Osteocyte (in vitro differentiated cells): ENCODE data around the gene SLC43A3. TPM values are rescaled to one million over a fixed set of nuclear protein-coding genes. Genes with fewer than 3 reads are reported as not detected.

ENCODE experiments used
- DNase-seq: peaks from one replicate; pipeline ENCODE4 v3.0.0; 2021; ENCODE audit warnings: mixed read lengths; ENCODE audit not compliant: unreplicated experiment; ENCODE audit errors: extremely low spot score
- H3K27ac Mint-ChIP-seq: one replicate; pipeline ENCODE4 v1.8.0; 2021; ENCODE audit warnings: mild to moderate bottlenecking, mixed read lengths; ENCODE audit not compliant: unreplicated experiment
- H3K27me3 Mint-ChIP-seq: one replicate; pipeline ENCODE4 v1.8.0; 2021; ENCODE audit warnings: mixed read lengths; ENCODE audit not compliant: unreplicated experiment
- H3K36me3 Mint-ChIP-seq: one replicate; pipeline ENCODE4 v1.8.0; 2021; ENCODE audit warnings: mixed read lengths; ENCODE audit not compliant: unreplicated experiment
- H3K4me1 Mint-ChIP-seq: one replicate; pipeline ENCODE4 v1.8.0; 2021; ENCODE audit warnings: mixed read lengths; ENCODE audit not compliant: unreplicated experiment
- H3K4me3 Mint-ChIP-seq: one replicate; pipeline ENCODE4 v1.8.0; 2021; ENCODE audit warnings: mild to moderate bottlenecking, moderate library complexity, mixed read lengths; ENCODE audit not compliant: unreplicated experiment
- H3K9me3 Mint-ChIP-seq: one replicate; pipeline ENCODE4 v1.8.0; 2021; ENCODE audit warnings: mixed read lengths; ENCODE audit not compliant: unreplicated experiment
- CTCF ChIP-seq: fragments of 200-600 bp; sonication (generic); IDR thresholded peaks from 2 replicates; pipeline ENCODE4 v1.5.0; 2021; ENCODE audit warnings: antibody characterized with exemption, mild to moderate bottlenecking, moderate library complexity
- total RNA-seq: library from RNA; stranded (reverse); gene quantifications from 2 replicates; pipeline ENCODE4 v1.2.1, GENCODE V29; 2021

The SLC43A3 gene
- total RNA-seq, 1 donor from 2014 or later = 14.9 TPM

GRCh38 chr11:57357856-57358255, 69.1 kb downstream of the SLC43A3 start:
- no peak overlapping the region for H3K4me3 Mint-ChIP-seq
- H3K27ac Mint-ChIP-seq = no peak overlapping the region
- peaks cover 29% of the 10 kb centered on the region for H3K27me3 Mint-ChIP-seq
- no peaks in the 10 kb centered on the region for H3K9me3 Mint-ChIP-seq
- peaks cover 3% of the 10 kb centered on the region for H3K4me1 Mint-ChIP-seq
- H3K36me3 Mint-ChIP-seq = no peaks in the 10 kb centered on the region
- DNase-seq = no peak
- TF ChIP-seq CTCF = no peak

- no peaks in the 10 kb centered on the region for H3K9me3 Mint-ChIP-seq
- no peaks in the 10 kb centered on the region for H3K36me3 Mint-ChIP-seq
- H3K4me3 Mint-ChIP-seq = no peak overlapping the region
- peaks cover 33% of the 10 kb centered on the region for H3K27me3 Mint-ChIP-seq
- peaks cover 3% of the 10 kb centered on the region for H3K4me1 Mint-ChIP-seq
- no peak overlapping the region for H3K27ac Mint-ChIP-seq
- no peak for TF ChIP-seq CTCF
- no peak for DNase-seq
Measured at GRCh38 chr11:57357310-57357709, 69.6 kb downstream of the SLC43A3 start.

Other genes starting within 250 kb of the SLC43A3 start
- not detected in 2 replicates for gene LRRC55, start 245.2 kb downstream of the SLC43A3 start, total RNA-seq
- gene APLNR, start 189.9 kb downstream of the SLC43A3 start, total RNA-seq = not detected in 2 replicates
- gene TNKS1BP1, start 102.2 kb downstream of the SLC43A3 start, total RNA-seq = 152 and 169 TPM in 2 replicates
- 97.4 and 99.4 TPM in 2 replicates for gene SSRP1, start 91.2 kb downstream of the SLC43A3 start, total RNA-seq
- gene P2RX3, start 88.8 kb downstream of the SLC43A3 start, total RNA-seq = not detected in 2 replicates
- not detected in 2 replicates for gene PRG3, start 46.0 kb downstream of the SLC43A3 start, total RNA-seq
- not detected in 2 replicates for gene PRG2, start 36.5 kb downstream of the SLC43A3 start, total RNA-seq
- gene RTN4RL2, start 33.4 kb upstream of the SLC43A3 start, total RNA-seq = 0.81 and 0.84 TPM in 2 replicates
- 14.3 and 16.2 TPM in 2 replicates for gene SLC43A1, start 88.6 kb upstream of the SLC43A3 start, total RNA-seq
- gene TIMM10, start 103.6 kb upstream of the SLC43A3 start, total RNA-seq = 47.3 and 54.5 TPM in 2 replicates
- gene SMTNL1, start 110.5 kb upstream of the SLC43A3 start, total RNA-seq = not detected in 2 replicates
- gene UBE2L6, start 140.6 kb upstream of the SLC43A3 start, total RNA-seq = 58.9 and 62.5 TPM in 2 replicates
- 19.9 and 21.9 TPM in 2 replicates for gene SERPING1, start 170.6 kb upstream of the SLC43A3 start, total RNA-seq
- 0.24 and 0.35 TPM in 2 replicates for gene YPEL4, start 222.8 kb upstream of the SLC43A3 start, total RNA-seq
- 12.6 and 14.4 TPM in 2 replicates for gene CLP1, start 230.6 kb upstream of the SLC43A3 start, total RNA-seq
- 60.5 and 78.0 TPM in 2 replicates for gene ZDHHC5, start 241.0 kb upstream of the SLC43A3 start, total RNA-seq